Peyer's patch (tissue), 4 donors: Measurements from ENCODE around the gene BPIFB4.
"Not testable (repeated sequence)": the region's sequence is repeated elsewhere in the genome, so short reads cannot be mapped to it uniquely, and the experiment has no call there.

Experiments used
- POLR2A ChIP-seq, 2 donors: fragments of 450-650 bp; IDR thresholded peaks; one replicate each; pipeline ENCODE4 v1.5.1; 2017; ENCODE audit warnings: antibody characterized with exemption in 2 of 2, mild to moderate bottlenecking in 2 of 2, moderate library complexity in 2 of 2
- TF ChIP-seq, protein P1 (sequence below), 6 experiments: fragments of 450-650 bp in 4 of 6; fragments of 200-600 bp in 2 of 6; sonication (generic) in 1 of 6; IDR thresholded peaks; one replicate each; pipeline ENCODE4 v1.5.1; 2017 to 2019; ENCODE audit warnings: antibody characterized with exemption in 6 of 6, mild to moderate bottlenecking in 3 of 6, moderate library complexity in 1 of 6

DNA sequence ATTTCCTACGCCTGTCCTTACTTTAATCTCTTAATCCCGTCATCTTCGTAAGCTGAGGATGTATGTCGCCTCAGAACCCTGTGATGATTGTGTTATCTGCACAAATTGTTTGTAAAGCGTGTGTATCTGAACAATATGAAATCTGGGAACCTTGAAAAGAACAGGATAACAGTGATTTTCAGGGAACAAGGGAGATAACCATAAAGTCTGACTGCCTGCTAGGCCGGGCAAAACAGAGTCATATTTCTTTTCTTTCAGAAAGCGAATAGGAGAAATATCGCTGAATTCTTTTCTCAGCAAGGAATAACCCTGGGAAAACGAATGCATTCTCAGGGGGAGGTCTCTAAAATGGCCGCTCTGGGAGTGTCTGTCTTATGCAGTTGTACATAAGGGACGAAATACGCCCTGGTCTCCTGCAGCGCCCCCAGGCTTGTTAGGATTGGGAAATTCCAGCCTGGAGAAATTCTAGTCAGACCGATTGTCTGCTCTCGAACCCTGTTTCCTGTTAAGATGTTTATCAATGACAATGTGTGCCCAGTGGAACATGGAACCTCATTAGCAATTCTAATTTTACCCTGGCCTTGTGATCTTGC, 34.2 kb upstream of the BPIFB4 start:
- TF ChIP-seq POLR2A (IDR thresholded peaks at IDR 0.05), result not testable (repeated sequence)
- TF ChIP-seq, protein P1, sequence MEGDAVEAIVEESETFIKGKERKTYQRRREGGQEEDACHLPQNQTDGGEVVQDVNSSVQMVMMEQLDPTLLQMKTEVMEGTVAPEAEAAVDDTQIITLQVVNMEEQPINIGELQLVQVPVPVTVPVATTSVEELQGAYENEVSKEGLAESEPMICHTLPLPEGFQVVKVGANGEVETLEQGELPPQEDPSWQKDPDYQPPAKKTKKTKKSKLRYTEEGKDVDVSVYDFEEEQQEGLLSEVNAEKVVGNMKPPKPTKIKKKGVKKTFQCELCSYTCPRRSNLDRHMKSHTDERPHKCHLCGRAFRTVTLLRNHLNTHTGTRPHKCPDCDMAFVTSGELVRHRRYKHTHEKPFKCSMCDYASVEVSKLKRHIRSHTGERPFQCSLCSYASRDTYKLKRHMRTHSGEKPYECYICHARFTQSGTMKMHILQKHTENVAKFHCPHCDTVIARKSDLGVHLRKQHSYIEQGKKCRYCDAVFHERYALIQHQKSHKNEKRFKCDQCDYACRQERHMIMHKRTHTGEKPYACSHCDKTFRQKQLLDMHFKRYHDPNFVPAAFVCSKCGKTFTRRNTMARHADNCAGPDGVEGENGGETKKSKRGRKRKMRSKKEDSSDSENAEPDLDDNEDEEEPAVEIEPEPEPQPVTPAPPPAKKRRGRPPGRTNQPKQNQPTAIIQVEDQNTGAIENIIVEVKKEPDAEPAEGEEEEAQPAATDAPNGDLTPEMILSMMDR (IDR thresholded peaks at IDR 0.05), result not testable (repeated sequence)
